ENCODE results near the gene WDFY4.
"Not testable (repeated sequence)": the region's sequence is repeated elsewhere in the genome, so short reads cannot be mapped to it uniquely, and the experiment has no call there.

WDFY4 gene

GRCh38 chr10:48639632-48640031, 45.0 kb upstream of the WDFY4 start:
- Histone ChIP-seq H3K4me2 (peak overlapping the region in 8 of 11 experiments; percentile 43 to 92 (median 77); a peak in 16 of 22 replicates), H3K9me3 (replicated peaks in 1 of 11) (peaks cover 19 to 36% (median 22%) of the 10 kb centered on the region in 11 experiments; a peak in 19 of 22 replicates), H4K20me1 (no peaks in the 10 kb centered on the region), H3K4me3 (peak overlapping the region in 2 of 10 experiments; percentile 15 to 19; a peak in 1 of 20 replicates), H3K27ac (peak overlapping the region in 9 of 11 experiments; percentile 8 to 76 (median 67); a peak in 16 of 22 replicates), H3K36me3 (peaks cover 0 to 5% (median 0%) of the 10 kb centered on the region in 11 experiments; a peak in 1 of 22 replicates), H3K4me1 (peaks cover 22 to 72% (median 48%) of the 10 kb centered on the region in 10 experiments), H3K27me3 (peaks cover 0 to 16% (median 0%) of the 10 kb centered on the region in 11 experiments; a peak in 4 of 22 replicates), H3K9ac (peak overlapping the region in 4 of 11 experiments; percentile 48 to 60 (median 56); a peak in 8 of 22 replicates)
- TF ChIP-seq Cebpa-rat (IDR thresholded peaks at IDR 0.05), result no peak

- peak overlapping the region in 4 of 11 experiments; percentile 46 to 60 (median 56); a peak in 6 of 22 replicates for H3K9ac ChIP-seq
- H3K27ac ChIP-seq, result peak overlapping the region in 7 of 11 experiments; percentile 42 to 76 (median 69); a peak in 11 of 22 replicates
- TF ChIP-seq Cebpa-rat (IDR thresholded peaks at IDR 0.05), result no peak
- H3K27me3 ChIP-seq, result peaks cover 0 to 16% (median 0%) of the 10 kb centered on the region in 11 experiments; a peak in 4 of 22 replicates
- peaks cover 0 to 5% (median 0%) of the 10 kb centered on the region in 11 experiments; a peak in 1 of 22 replicates for H3K36me3 ChIP-seq
- H4K20me1 ChIP-seq, result no peaks in the 10 kb centered on the region
- H3K4me1 ChIP-seq, result peaks cover 15 to 66% (median 41%) of the 10 kb centered on the region in 10 experiments
- H3K4me3 ChIP-seq, result peak overlapping the region in 1 of 10 experiments; percentile 15; a peak in 1 of 20 replicates
- peak overlapping the region in 6 of 11 experiments; percentile 33 to 92 (median 86); a peak in 11 of 22 replicates for H3K4me2 ChIP-seq
- H3K9me3 ChIP-seq (replicated peaks in 1 of 11), result peaks cover 19 to 36% (median 22%) of the 10 kb centered on the region in 11 experiments; a peak in 19 of 22 replicates
Observed at GRCh38 chr10:48640326-48640725, 44.3 kb upstream of the WDFY4 start.

- H4K20me1 ChIP-seq, H3K9ac ChIP-seq, H3K27ac ChIP-seq, H3K36me3 ChIP-seq, H3K4me3 ChIP-seq, H3K27me3 ChIP-seq: not testable (repeated sequence)
- Histone ChIP-seq H3K4me1 (peaks cover 6 to 57% (median 32%) of the 10 kb centered on the region in 10 experiments), H3K9me3 (replicated peaks in 1 of 11) (peaks cover 19 to 36% (median 22%) of the 10 kb centered on the region in 11 experiments; a peak in 19 of 22 replicates), H3K4me2 (peak overlapping the region in 1 of 11 experiments; percentile 85; a peak in 1 of 22 replicates)
Observed at GRCh38 chr10:48641099-48641690, 43.5 kb upstream of the WDFY4 start.

GRCh38 chr10:48645600-48645999, 39.1 kb upstream of the WDFY4 start:
- no peak for TF ChIP-seq Cebpa-rat (IDR thresholded peaks at IDR 0.05)

GRCh38 chr10:48647073-48647472, 37.6 kb upstream of the WDFY4 start:
- peaks cover 0 to 11% (median 3%) of the 10 kb centered on the region in 11 experiments; a peak in 10 of 22 replicates for H3K9me3 ChIP-seq (replicated peaks in 1 of 11)
- H3K4me2 ChIP-seq, H3K4me3 ChIP-seq, H3K9ac ChIP-seq, H4K20me1 ChIP-seq, H3K27ac ChIP-seq: not testable (repeated sequence)
- H3K4me1 ChIP-seq, result peaks cover 10 to 53% (median 28%) of the 10 kb centered on the region in 10 experiments
- peaks cover 0 to 13% (median 0%) of the 10 kb centered on the region in 11 experiments; a peak in 3 of 22 replicates for H3K27me3 ChIP-seq
- peaks cover 0 to 19% (median 0%) of the 10 kb centered on the region in 11 experiments; a peak in 4 of 22 replicates for H3K36me3 ChIP-seq

More at GRCh38 chr10:48645600-48645999, 39.1 kb upstream of the WDFY4 start:
- peaks cover 0 to 9% (median 0%) of the 10 kb centered on the region in 11 experiments; a peak in 3 of 22 replicates for H3K27me3 ChIP-seq
- H3K4me1 ChIP-seq, result peaks cover 0 to 41% (median 14%) of the 10 kb centered on the region in 10 experiments; a peak in 13 of 20 replicates
- peaks cover 0 to 19% (median 0%) of the 10 kb centered on the region in 11 experiments; a peak in 4 of 22 replicates for H3K36me3 ChIP-seq
- H3K4me3 ChIP-seq, result no peak overlapping the region
- no peak overlapping the region for H3K9ac ChIP-seq
- H3K4me2 ChIP-seq, result no peak overlapping the region
- H4K20me1 ChIP-seq, result no peaks in the 10 kb centered on the region
- H3K27ac ChIP-seq, result no peak overlapping the region; a peak in 1 of 22 replicates
- H3K9me3 ChIP-seq (replicated peaks in 1 of 11), result peaks cover 14 to 26% (median 17%) of the 10 kb centered on the region in 11 experiments; a peak in 18 of 22 replicates

GRCh38 chr10:48648172-48648942, 36.3 kb upstream of the WDFY4 start:
- H3K9ac ChIP-seq, result peak overlapping the region in 1 of 11 experiments; percentile 38; a peak in 1 of 22 replicates
- peaks cover 0 to 24% (median 9%) of the 10 kb centered on the region in 11 experiments; a peak in 13 of 22 replicates for H3K27me3 ChIP-seq
- TF ChIP-seq Cebpa-rat (IDR thresholded peaks at IDR 0.05), result no peak
- peaks cover 0 to 2% (median 0%) of the 10 kb centered on the region in 11 experiments; a peak in 1 of 22 replicates for H4K20me1 ChIP-seq
- no peak overlapping the region for H3K4me3 ChIP-seq
- peaks cover 0 to 6% (median 0%) of the 10 kb centered on the region in 11 experiments; a peak in 7 of 22 replicates for H3K9me3 ChIP-seq (replicated peaks in 1 of 11)
- peaks cover 14 to 66% (median 41%) of the 10 kb centered on the region in 10 experiments for H3K4me1 ChIP-seq
- peak overlapping the region in 1 of 11 experiments; percentile 17; a peak in 1 of 22 replicates for H3K27ac ChIP-seq
- peaks cover 0 to 19% (median 0%) of the 10 kb centered on the region in 11 experiments; a peak in 4 of 22 replicates for H3K36me3 ChIP-seq
- peak overlapping the region in 8 of 11 experiments; percentile 11 to 98 (median 30); a peak in 13 of 22 replicates for H3K4me2 ChIP-seq

- no peak for TF ChIP-seq Cebpa-rat (IDR thresholded peaks at IDR 0.05)
- peaks cover 0 to 35% (median 20%) of the 10 kb centered on the region in 11 experiments; a peak in 16 of 22 replicates for H3K27me3 ChIP-seq
- peak overlapping the region in 5 of 11 experiments; percentile 11 to 98 (median 42); a peak in 10 of 22 replicates for H3K4me2 ChIP-seq
- no peak overlapping the region for H3K4me3 ChIP-seq
- peaks cover 14 to 71% (median 46%) of the 10 kb centered on the region in 10 experiments for H3K4me1 ChIP-seq
- peaks cover 0 to 19% (median 0%) of the 10 kb centered on the region in 11 experiments; a peak in 4 of 22 replicates for H3K36me3 ChIP-seq
- H4K20me1 ChIP-seq, result peaks cover 0 to 2% (median 0%) of the 10 kb centered on the region in 11 experiments; a peak in 1 of 22 replicates
- 0 out of 22 replicates have a peak, but pooled peaks cover 0 to 4% (median 0%) of the 10 kb centered on the region in 11 experiments for H3K9me3 ChIP-seq (replicated peaks in 1 of 11)
- peak overlapping the region in 6 of 11 experiments; percentile 3 to 29 (median 18); a peak in 3 of 22 replicates for H3K27ac ChIP-seq
- H3K9ac ChIP-seq, result 0 out of 22 replicates have a peak overlapping the region, but pooled peaks of 1 of the 11 experiments have one; percentile 15
Observed at GRCh38 chr10:48649349-48649944, 35.2 kb upstream of the WDFY4 start.
